Activated CD4-positive, alpha-beta T cell treated with anti-CD3 and anti-CD28 coated beads for 36 hours (primary cell): ENCODE measurements around the gene MDC1. TPM values are rescaled to one million over a fixed set of nuclear protein-coding genes. Genes with fewer than 3 reads are reported as not detected.
A peak's percentile ranks its signal among the peaks of the same experiment; 100 is the strongest.

Source experiments
- ATAC-seq: fragments of 200-7000 bp; cut with Tn5 transposase; one replicate; pipeline ENCODE4 v1.10.0; 2021; ENCODE audit warnings: mild to moderate bottlenecking, moderate library complexity
- CTCF ChIA-PET: fragments of 350-600 bp; sonication (Branson Sonifier 250); formaldehyde crosslinking; loops from one replicate; lab custom pipeline; 2021; ENCODE audit warnings: antibody characterized with exemption; lab: Charles Lee
- POLR2A ChIA-PET: fragments of 350-600 bp; sonication (Branson Sonifier 250); formaldehyde crosslinking; loops from one replicate; lab custom pipeline; 2021; ENCODE audit warnings: antibody characterized with exemption, inconsistent platforms; lab: Charles Lee
- DNase-seq: peaks from one replicate; pipeline ENCODE4 v3.0.0-alpha.2; 2020
- H3K27ac Mint-ChIP-seq: one replicate; pipeline ENCODE4 v1.8.0; 2021; ENCODE audit warnings: mixed read lengths
- H3K27me3 Mint-ChIP-seq: one replicate; pipeline ENCODE4 v1.8.0; 2021; ENCODE audit warnings: mixed read lengths
- H3K36me3 Mint-ChIP-seq: one replicate; pipeline ENCODE4 v1.8.0; 2021; ENCODE audit warnings: low read depth, mixed read lengths
- H3K4me1 Mint-ChIP-seq: one replicate; pipeline ENCODE4 v1.8.0; 2021; ENCODE audit warnings: mixed read lengths
- H3K4me3 Mint-ChIP-seq: one replicate; pipeline ENCODE4 v1.8.0; 2021; ENCODE audit warnings: mild to moderate bottlenecking, moderate library complexity, mixed read lengths
- H3K9me3 Mint-ChIP-seq: one replicate; pipeline ENCODE4 v1.8.0; 2021; ENCODE audit warnings: low read depth, mixed read lengths
- intact Hi-C, 2 experiments: fragments of 100-400 bp; cut with DNase I in 1 of 2; cut with micrococcal nuclease in 1 of 2; formaldehyde crosslinking; loops; one replicate each; pipeline versions ENCODE4 v1.14.2 to v1.15.1; 2022 to 2024; cut with DNase I, micrococcal nuclease
- total RNA-seq, 2 experiments: library from RNA; stranded (reverse); gene quantifications; one replicate each; pipeline ENCODE4 v1.2.3, GENCODE V29; 2021

The MDC1 gene
- total RNA-seq, 2 experiments from 2014 or later: 92.0 to 101 TPM

GRCh38 chr6:30744054-30744805 is 27.1 kb upstream of the MDC1 start, which contains the start of gene IER3:
IER3 (minus strand) TSS chr6:30744547; CDS start chr6:30744518, 29 bp downstream.
- Mint-ChIP-seq H3K27ac (peak within 1 kb of the TSS; percentile 95), H3K4me1 (peaks cover 63% of the 10 kb centered on the region), H3K36me3 (peaks cover 48% of the 10 kb centered on the region), H3K4me3 (peak within 1 kb of the TSS; percentile 96), H3K9me3 (no peaks in the 10 kb centered on the region), H3K27me3 (no peaks in the 10 kb centered on the region)
- CTCF ChIA-PET: interaction anchor here (0.7 to 1.5 kb wide), 5 partner anchors 18 to 350 kb away, joined by 3 to 9 read pairs (median 3); no protein-coding TSS in a partner anchor
- POLR2A ChIA-PET: interaction anchor here (0.5 to 1.6 kb wide), 10 partner anchors 9 to 97 kb away, joined by 3 to 10 read pairs (median 4); partner anchors contain the start of gene MDC1
- peak; percentile 47 for ATAC-seq
- intact Hi-C loops: loop anchor here (1.0 to 10.0 kb wide), 7 partner anchors 25 to 611 kb away; partner anchors contain the start of genes HLA-B (in 1 of the 2) and VARS2 (in 1 of the 2)
- DNase-seq: peak; percentile 93

- H3K27me3 Mint-ChIP-seq: no peaks in the 10 kb centered on the region
- no peaks in the 10 kb centered on the region for H3K9me3 Mint-ChIP-seq
- peak overlapping the region; percentile 96 for H3K4me3 Mint-ChIP-seq
- ChIA-PET CTCF (interaction anchor here (0.6 to 1.5 kb wide), 5 partner anchors 14 to 77 kb away, joined by 3 to 9 read pairs (median 4); no protein-coding TSS in a partner anchor), POLR2A (interaction anchor here (0.6 to 1.4 kb wide), 4 partner anchors 8 to 141 kb away, joined by 3 to 9 read pairs (median 4); no protein-coding TSS in a partner anchor)
- intact Hi-C loops: loop anchor here (1.0 to 10.0 kb wide), 10 partner anchors 8 to 611 kb away; partner anchors contain the start of genes HLA-B (in 1 of the 2), TUBB (in 1 of the 2) and VARS2 (in 1 of the 2)
- DNase-seq (peak; percentile 70), ATAC-seq (peak; percentile 10)
- peaks cover 67% of the 10 kb centered on the region for H3K4me1 Mint-ChIP-seq
- peak overlapping the region; percentile 95 for H3K27ac Mint-ChIP-seq
- H3K36me3 Mint-ChIP-seq: peaks cover 56% of the 10 kb centered on the region
Measured at GRCh38 chr6:30743099-30744053, 26.3 kb upstream of the MDC1 start.

GRCh38 chr6:30742316-30743098 is 25.4 kb upstream of the MDC1 start, which contains the start of gene FLOT1:
FLOT1 (minus strand) TSS chr6:30742687; CDS start chr6:30742189, 498 bp downstream.
- H3K27me3 Mint-ChIP-seq: no peaks in the 10 kb centered on the region
- CTCF ChIA-PET: interaction anchor here (0.7 to 2.6 kb wide), 7 partner anchors 15 to 440 kb away, joined by 3 to 15 read pairs (median 3); no protein-coding TSS in a partner anchor
- intact Hi-C loops: loop anchor here (1.0 to 10.0 kb wide), 12 partner anchors 7 to 612 kb away; partner anchors contain the start of genes C6orf136 (in 1 of the 2), GNL1 (in 1 of the 2), HLA-B (in 1 of the 2) and MRPS18B (in 1 of the 2)
- H3K4me1 Mint-ChIP-seq: peaks cover 67% of the 10 kb centered on the region
- peaks cover 64% of the 10 kb centered on the region for H3K36me3 Mint-ChIP-seq
- DNase-seq (peak; percentile 98), ATAC-seq (peak; percentile 74)
- POLR2A ChIA-PET: interaction anchor here (0.6 to 1.0 kb wide), 2 partner anchors 20 to 27 kb away, joined by 4 read pairs; no protein-coding TSS in a partner anchor
- H3K27ac Mint-ChIP-seq: peak within 1 kb of the TSS; percentile 95
- peaks cover 1% of the 10 kb centered on the region for H3K9me3 Mint-ChIP-seq
- H3K4me3 Mint-ChIP-seq: peak within 1 kb of the TSS; percentile 96

GRCh38 chr6:30741789-30742315 is 24.8 kb upstream of the MDC1 start:
- DNase-seq (no peak), ATAC-seq (peak; percentile 4)
- Mint-ChIP-seq H3K36me3 (peaks cover 71% of the 10 kb centered on the region), H3K27ac (peak overlapping the region; percentile 79), H3K27me3 (no peaks in the 10 kb centered on the region), H3K9me3 (peaks cover 2% of the 10 kb centered on the region), H3K4me1 (peaks cover 69% of the 10 kb centered on the region), H3K4me3 (peak overlapping the region; percentile 96)
- ChIA-PET POLR2A (interaction anchor here (0.6 kb wide), 1 partner anchor 20 kb away, joined by 4 read pairs; no protein-coding TSS in a partner anchor), CTCF (interaction anchor here (0.7 to 2.6 kb wide), 5 partner anchors 16 to 439 kb away, joined by 3 to 15 read pairs (median 3); no protein-coding TSS in a partner anchor)
- intact Hi-C loops: loop anchor here (1.0 to 10.0 kb wide), 10 partner anchors 21 to 613 kb away; partner anchors contain the start of genes C6orf136 (in 1 of the 2), GNL1 (in 1 of the 2), HLA-B (in 1 of the 2) and MRPS18B (in 1 of the 2)

- Mint-ChIP-seq H3K36me3 (peaks cover 77% of the 10 kb centered on the region), H3K4me1 (peaks cover 71% of the 10 kb centered on the region)
Measured at GRCh38 chr6:30741063-30741779, 24.1 kb upstream of the MDC1 start.

GRCh38 chr6:30740540-30740870 is 23.4 kb upstream of the MDC1 start:
- Mint-ChIP-seq H3K27me3 (no peaks in the 10 kb centered on the region), H3K27ac (peak overlapping the region; percentile 51), H3K36me3 (peaks cover 84% of the 10 kb centered on the region), H3K9me3 (peaks cover 2% of the 10 kb centered on the region), H3K4me1 (peaks cover 78% of the 10 kb centered on the region), H3K4me3 (peak overlapping the region; percentile 96)
- CTCF ChIA-PET: interaction anchor here (0.6 to 2.6 kb wide), 11 partner anchors 10 to 257 kb away, joined by 3 to 15 read pairs (median 3); partner anchors contain the start of gene VARS2
- DNase-seq (no peak), ATAC-seq (no peak)
- intact Hi-C loops: loop anchor here in 1 of 2 experiments (10.0 kb wide), 1 partner anchor 614 kb away; the partner anchor contains the start of gene HLA-B
- POLR2A ChIA-PET: no interaction called here

More at GRCh38 chr6:30741063-30741779, 24.1 kb upstream of the MDC1 start:
- CTCF ChIA-PET: interaction anchor here (0.6 to 2.6 kb wide), 10 partner anchors 13 to 439 kb away, joined by 3 to 15 read pairs (median 3); partner anchors contain the start of gene VARS2
- no peak for ATAC-seq
- intact Hi-C loops: loop anchor here in 1 of 2 experiments (10.0 kb wide), 1 partner anchor 614 kb away; the partner anchor contains the start of gene HLA-B
- Mint-ChIP-seq H3K27me3 (no peaks in the 10 kb centered on the region), H3K27ac (peak overlapping the region; percentile 79), H3K4me3 (peak overlapping the region; percentile 96), H3K9me3 (peaks cover 2% of the 10 kb centered on the region)
- DNase-seq: peak; percentile 37
- POLR2A ChIA-PET: no interaction called here

- DNase-seq: no peak
- H3K36me3 Mint-ChIP-seq: peaks cover 92% of the 10 kb centered on the region
- intact Hi-C loops: loop anchor here in 1 of 2 experiments (10.0 kb wide), 1 partner anchor 346 kb away; no protein-coding TSS in a partner anchor
- ChIA-PET POLR2A (interaction anchor here (0.5 to 1.4 kb wide), 4 partner anchors 21 to 83 kb away, joined by 4 to 5 read pairs (median 4); partner anchors contain the start of gene MDC1), CTCF (interaction anchor here (0.6 to 7.1 kb wide), 8 partner anchors 8 to 248 kb away, joined by 3 to 46 read pairs (median 5); no protein-coding TSS in a partner anchor)
- ATAC-seq: no peak
- no peaks in the 10 kb centered on the region for H3K27me3 Mint-ChIP-seq
- peak overlapping the region; percentile 23 for H3K4me3 Mint-ChIP-seq
- H3K4me1 Mint-ChIP-seq: peaks cover 82% of the 10 kb centered on the region
- H3K27ac Mint-ChIP-seq: peak overlapping the region; percentile 39
- H3K9me3 Mint-ChIP-seq: peaks cover 2% of the 10 kb centered on the region
Measured at GRCh38 chr6:30738532-30738931, 21.5 kb upstream of the MDC1 start.

GRCh38 chr6:30735668-30736314 is 18.7 kb upstream of the MDC1 start:
- Mint-ChIP-seq H3K4me1 (peaks cover 81% of the 10 kb centered on the region), H3K27ac (peak overlapping the region; percentile 90), H3K9me3 (peaks cover 2% of the 10 kb centered on the region), H3K36me3 (peaks cover 85% of the 10 kb centered on the region), H3K27me3 (no peaks in the 10 kb centered on the region), H3K4me3 (peak overlapping the region; percentile 57)
- peak; percentile 36 for ATAC-seq
- intact Hi-C loops: loop anchor here in 1 of 2 experiments (1.0 to 10.0 kb wide), 4 partner anchors 8 to 349 kb away; partner anchors contain the start of gene TUBB
- peak; percentile 59 for DNase-seq
- ChIA-PET CTCF (interaction anchor here (0.6 to 7.1 kb wide), 16 partner anchors 13 to 252 kb away, joined by 3 to 46 read pairs (median 4); no protein-coding TSS in a partner anchor), POLR2A (interaction anchor here (0.6 to 2.0 kb wide), 14 partner anchors 8 to 242 kb away, joined by 3 to 28 read pairs (median 4); partner anchors contain the start of genes IER3, MDC1 and TUBB)
